Stomach (tissue), 9 donors: ENCODE data around the gene CDNF. TPM values are rescaled to one million over a fixed set of nuclear protein-coding genes. Genes with fewer than 3 reads are reported as not detected.
"Not testable (repeated sequence)": the region's sequence is repeated elsewhere in the genome, so short reads cannot be mapped to it uniquely, and the experiment has no call there.

Experiments used
- DNase-seq, 2 donors: peaks; one replicate each; pipeline versions ENCODE4 v3.0.0 to v3.0.0-alpha.2; 2013 to 2019
- H3K27ac ChIP-seq, 5 donors: fragments of 200-600 bp in 4 of 5; sonication (generic) in 4 of 5; one replicate each; pipeline ENCODE4 v1.5.1; 2013 to 2019; ENCODE audit warnings: mild to moderate bottlenecking in 1 of 5, moderate library complexity in 1 of 5
- H3K27me3 ChIP-seq, 3 donors: fragments of 200-600 bp; sonication (generic); one replicate each; pipeline ENCODE4 v1.5.1; 2017 to 2019; ENCODE audit warnings: mixed run types in 1 of 3
- H3K36me3 ChIP-seq, 4 donors: fragments of 200-600 bp; sonication (generic); 1 replicate in 3 of 4; 2 replicates in 1 of 4; pipeline ENCODE4 v1.5.1; 2016 to 2019
- H3K4me1 ChIP-seq, 4 donors: fragments of 200-600 bp; sonication (generic); one replicate each; pipeline ENCODE4 v1.5.1; 2016 to 2019
- H3K4me3 ChIP-seq, 4 donors: fragments of 200-600 bp; sonication (generic) in 3 of 4; one replicate each; pipeline ENCODE4 v1.5.1; 2016 to 2019; ENCODE audit warnings: mild to moderate bottlenecking in 1 of 4
- H3K9me3 ChIP-seq, 4 donors: fragments of 200-600 bp; sonication (generic); one replicate each; pipeline ENCODE4 v1.5.1; 2016 to 2019
- EP300 ChIP-seq: sonication (generic); formaldehyde crosslinking; IDR thresholded peaks from one replicate; pipeline ENCODE4 v1.6.1; 2017; ENCODE audit warnings: antibody characterized with exemption
- POLR2A ChIP-seq, 4 donors: fragments of 450-650 bp; IDR thresholded peaks; one replicate each; pipeline ENCODE4 v1.6.1; 2016; ENCODE audit warnings: antibody characterized with exemption in 4 of 4, control low read depth in 2 of 4, mild to moderate bottlenecking in 1 of 4, moderate library complexity in 1 of 4
- POLR2AphosphoS5 ChIP-seq, 3 donors: sonication (generic); formaldehyde crosslinking; IDR thresholded peaks; one replicate each; pipeline ENCODE4 v1.6.1; 2016; ENCODE audit warnings: antibody characterized with exemption in 3 of 3
- WGBS, 5 donors: extraction: QIAGEN DNeasy Blood & Tissue Kit in 3 of 5; methylation state at CpG; one replicate each; pipeline versions ENCODE4 v1.1.5 to v1.1.7; 2013 to 2018; 5-methylcytosine and 5-hydroxymethylcytosine counted together
- intact Hi-C: fragments of 100-400 bp; cut with DNase I; formaldehyde crosslinking; loops from one replicate; pipeline ENCODE4 v1.15.1; 2023; ENCODE audit warnings: low total_unique reads
- polyA plus RNA-seq, 3 donors: library from polyadenylated mRNA; stranded (reverse); fragments of 200-250 nt; gene quantifications; one replicate each; pipeline ENCODE4 v1.2.3, GENCODE V29; 2013
- total RNA-seq, 5 donors: library from RNA; depleted of rRNA; stranded (reverse); fragments of >200 nt; gene quantifications; one replicate each; pipeline versions ENCODE4 v1.1.0 to v1.2.3, GENCODE V29; 2014 to 2016
- TF ChIP-seq, protein P1 (sequence below), 7 experiments: fragments of 450-650 bp in 4 of 7; fragments of 200-600 bp in 3 of 7; sonication (generic) in 3 of 7; IDR thresholded peaks; one replicate each; pipeline ENCODE4 v1.5.1; 2016 to 2019; ENCODE audit warnings: antibody characterized with exemption in 7 of 7, control low read depth in 2 of 7, mild to moderate bottlenecking in 1 of 7
- donor health status: healthy with polysubstance abuse.
- donor health status: Bipolar disorder and iron deficiency.
- donor health status: healthy.

Gene CDNF
- total and polyA plus RNA-seq, 8 donors = 0.75 to 212 (median 4.1) TPM; not detected in 3

DNA sequence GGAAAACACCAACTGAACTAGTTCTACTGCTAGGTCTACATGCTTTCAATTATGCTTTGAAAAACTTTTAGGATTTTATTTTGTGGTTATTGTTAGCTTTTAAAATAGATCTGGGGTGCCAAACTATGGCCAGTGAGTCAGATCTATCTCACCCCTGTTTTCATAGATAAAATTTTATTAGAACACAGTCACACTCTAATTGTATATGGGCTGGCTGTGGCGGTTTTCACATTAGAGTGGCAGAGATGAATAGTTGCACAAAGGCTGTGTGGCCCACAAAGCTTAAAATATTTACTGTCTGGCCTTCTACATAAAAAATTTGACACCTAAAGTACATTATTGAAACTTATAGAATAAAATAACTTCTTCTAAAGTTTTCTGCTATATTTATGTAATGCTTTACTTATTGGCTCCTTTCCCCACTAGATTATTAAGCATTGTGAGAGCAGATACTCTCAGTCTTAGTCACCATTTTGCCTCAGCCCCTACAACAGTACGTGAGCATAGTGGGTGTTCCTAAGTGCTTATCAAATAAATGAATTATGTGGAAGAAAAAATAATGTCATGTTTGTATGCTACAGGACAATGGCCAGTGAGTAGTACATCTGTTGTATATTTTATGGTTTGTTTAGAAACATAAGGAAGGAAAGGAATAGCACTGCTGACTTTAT lies 35.4 kb upstream of the CDNF start:
- Histone ChIP-seq H3K4me1 (peaks cover 0 to 16% (median 13%) of the 10 kb centered on the region in 4 donors), H3K4me3 (no peak overlapping the region), H3K27me3 (no peaks in the 10 kb centered on the region), H3K36me3 (peaks cover 6 to 39% (median 31%) of the 10 kb centered on the region in 4 donors), H3K9me3 (no peaks in the 10 kb centered on the region), H3K27ac (no peak overlapping the region)
- TF ChIP-seq POLR2AphosphoS5 (IDR thresholded peaks at IDR 0.05) = no peak
- TF ChIP-seq POLR2A (IDR thresholded peaks at IDR 0.05) = no peak
- TF ChIP-seq, protein P1, sequence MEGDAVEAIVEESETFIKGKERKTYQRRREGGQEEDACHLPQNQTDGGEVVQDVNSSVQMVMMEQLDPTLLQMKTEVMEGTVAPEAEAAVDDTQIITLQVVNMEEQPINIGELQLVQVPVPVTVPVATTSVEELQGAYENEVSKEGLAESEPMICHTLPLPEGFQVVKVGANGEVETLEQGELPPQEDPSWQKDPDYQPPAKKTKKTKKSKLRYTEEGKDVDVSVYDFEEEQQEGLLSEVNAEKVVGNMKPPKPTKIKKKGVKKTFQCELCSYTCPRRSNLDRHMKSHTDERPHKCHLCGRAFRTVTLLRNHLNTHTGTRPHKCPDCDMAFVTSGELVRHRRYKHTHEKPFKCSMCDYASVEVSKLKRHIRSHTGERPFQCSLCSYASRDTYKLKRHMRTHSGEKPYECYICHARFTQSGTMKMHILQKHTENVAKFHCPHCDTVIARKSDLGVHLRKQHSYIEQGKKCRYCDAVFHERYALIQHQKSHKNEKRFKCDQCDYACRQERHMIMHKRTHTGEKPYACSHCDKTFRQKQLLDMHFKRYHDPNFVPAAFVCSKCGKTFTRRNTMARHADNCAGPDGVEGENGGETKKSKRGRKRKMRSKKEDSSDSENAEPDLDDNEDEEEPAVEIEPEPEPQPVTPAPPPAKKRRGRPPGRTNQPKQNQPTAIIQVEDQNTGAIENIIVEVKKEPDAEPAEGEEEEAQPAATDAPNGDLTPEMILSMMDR (IDR thresholded peaks at IDR 0.05) = no peak
- no peak for TF ChIP-seq EP300
- WGBS, 5 donors = 51 to 69% (median 62%) methylated on average over 2 of the region's 2 CpGs
- DNase-seq = no peak
- intact Hi-C loops = no loop called here

DNA sequence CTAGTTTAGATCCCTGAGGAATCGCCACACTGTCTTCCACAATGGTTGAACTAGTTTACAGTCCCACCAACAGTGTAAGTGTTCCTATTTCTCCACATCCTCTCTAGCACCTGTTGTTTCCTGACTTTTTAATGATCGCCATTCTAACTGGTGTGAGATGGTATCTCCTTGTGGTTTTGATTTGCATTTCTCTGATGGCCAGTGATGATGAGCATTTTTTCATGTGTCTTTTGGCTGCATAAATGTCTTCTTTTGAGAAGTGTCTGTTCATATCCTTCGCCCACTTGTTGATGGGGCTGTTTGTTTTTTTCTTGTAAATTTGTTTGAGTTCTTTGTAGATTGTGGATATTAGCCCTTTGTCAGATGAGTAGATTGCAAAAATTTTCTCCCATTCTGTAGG lies 27.0 kb upstream of the CDNF start:
- WGBS, 5 donors = 95 to 97% (median 96%) methylated on average over 3 of the region's 3 CpGs
- H3K4me3 ChIP-seq, H3K4me1 ChIP-seq, H3K9me3 ChIP-seq, H3K27me3 ChIP-seq, H3K27ac ChIP-seq, intact Hi-C loops, DNase-seq: not testable (repeated sequence)
- H3K36me3 ChIP-seq = peaks cover 8 to 75% (median 58%) of the 10 kb centered on the region in 4 donors

DNA sequence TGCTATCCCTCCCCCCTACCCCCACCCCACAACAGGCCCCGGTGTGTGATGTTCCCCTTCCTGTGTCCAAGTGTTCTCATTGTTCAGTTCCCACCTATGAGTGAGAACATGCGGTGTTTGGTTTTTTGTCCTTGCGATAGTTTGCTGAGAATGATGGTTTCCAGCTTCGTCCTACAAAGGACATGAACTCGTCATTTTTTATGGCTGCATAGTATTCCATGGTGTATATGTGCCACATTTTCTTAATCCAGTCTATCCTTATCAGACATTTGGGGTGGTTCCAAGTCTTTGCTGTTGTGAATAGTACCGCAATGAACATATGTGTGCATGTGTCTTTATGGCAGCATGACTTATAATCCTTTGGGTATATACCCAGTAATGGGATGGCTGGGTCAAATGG lies 26.6 kb upstream of the CDNF start:
- DNase-seq, H3K27ac ChIP-seq, H3K4me3 ChIP-seq, H3K27me3 ChIP-seq, H3K9me3 ChIP-seq, intact Hi-C loops: not testable (repeated sequence)
- peaks cover 6 to 71% (median 54%) of the 10 kb centered on the region in 4 donors for H3K36me3 ChIP-seq
- H3K4me1 ChIP-seq = peaks cover 0 to 13% (median 2%) of the 10 kb centered on the region in 4 donors
- 96 to 98% (median 98%) methylated on average over 6 of the region's 6 CpGs for WGBS, 5 donors

DNA sequence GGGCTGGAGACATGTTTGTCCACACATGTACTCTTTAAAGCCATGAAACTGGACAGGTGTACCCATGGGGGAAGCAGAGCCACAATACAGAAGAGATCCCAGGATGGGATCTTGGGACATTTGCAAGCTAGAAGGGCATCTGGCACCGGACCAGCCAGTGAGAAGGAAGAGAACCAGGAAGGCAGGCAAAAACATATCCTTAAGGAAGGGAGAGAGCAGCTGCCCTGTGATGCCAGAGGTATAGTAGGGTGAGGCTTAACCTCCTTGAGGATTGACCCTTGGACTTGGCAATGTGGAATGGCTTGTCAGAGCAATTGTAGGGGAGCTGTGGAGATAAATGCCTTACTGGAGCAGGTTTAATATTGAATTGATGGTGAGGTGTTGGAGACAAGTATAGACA lies 23.0 kb upstream of the CDNF start:
- H3K4me1 ChIP-seq = peaks cover 0 to 15% (median 2%) of the 10 kb centered on the region in 4 donors
- no peaks in the 10 kb centered on the region for H3K9me3 ChIP-seq
- intact Hi-C loops = no loop called here
- peaks cover 2 to 65% (median 45%) of the 10 kb centered on the region in 4 donors for H3K36me3 ChIP-seq
- peak overlapping the region in 2 of 5 donors; percentile 27 to 28 for H3K27ac ChIP-seq
- no peak overlapping the region for H3K4me3 ChIP-seq
- WGBS, 5 donors = 75 to 78% (median 78%) methylated on average over 1 of the region's 1 CpG
- H3K27me3 ChIP-seq = no peaks in the 10 kb centered on the region
- DNase-seq = peak; percentile 56 to 58
- TF ChIP-seq EP300 (no peak), POLR2A (IDR thresholded peaks at IDR 0.05) (no peak), POLR2AphosphoS5 (IDR thresholded peaks at IDR 0.05) (peak in 1 of 3 donors; percentile 29)
- TF ChIP-seq, protein P1 (IDR thresholded peaks at IDR 0.05) = no peak

DNA sequence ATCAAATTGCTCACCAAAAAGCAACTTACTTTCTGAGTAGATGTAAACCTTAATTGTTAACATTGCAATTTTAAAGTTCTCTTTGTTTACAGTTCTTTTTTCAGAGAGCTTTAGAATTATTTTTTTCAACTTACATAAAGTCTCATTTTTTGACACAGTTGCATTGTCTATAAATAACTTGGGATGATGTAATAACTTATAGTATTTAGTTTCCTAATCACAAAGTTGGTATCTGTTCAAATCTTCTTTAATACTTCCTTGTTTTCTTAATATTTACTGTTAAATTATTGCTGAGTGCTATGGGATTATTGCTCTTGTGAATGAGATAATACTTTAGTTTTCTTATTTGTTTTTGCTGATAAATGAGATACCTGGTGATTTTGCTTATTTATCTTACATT lies 21.9 kb upstream of the CDNF start:
- TF ChIP-seq, protein P1 (IDR thresholded peaks at IDR 0.05) = no peak
- no peak for TF ChIP-seq EP300
- no peak for TF ChIP-seq POLR2AphosphoS5 (IDR thresholded peaks at IDR 0.05)
- TF ChIP-seq POLR2A (IDR thresholded peaks at IDR 0.05) = no peak
- Histone ChIP-seq H3K27ac (peak overlapping the region in 1 of 5 donors; percentile 24), H3K9me3 (no peaks in the 10 kb centered on the region), H3K4me1 (peaks cover 0 to 15% (median 2%) of the 10 kb centered on the region in 4 donors), H3K4me3 (no peak overlapping the region), H3K36me3 (peaks cover 2 to 73% (median 50%) of the 10 kb centered on the region in 4 donors), H3K27me3 (no peaks in the 10 kb centered on the region)
- intact Hi-C loops = no loop called here
- no peak for DNase-seq
